HepG2 (cell line): Measurements from ENCODE around the gene NAA11. TPM values are rescaled to one million over a fixed set of nuclear protein-coding genes. Genes with fewer than 3 reads are reported as not detected.

ENCODE experiments used
- ATAC-seq: fragments of 200-7000 bp; cut with Tn5 transposase; 3 replicates; pipeline ENCODE4 v1.9.1; 2020; ENCODE audit warnings: mild to moderate bottlenecking, moderate library complexity
- BruUV-seq: library from RNA; stranded (reverse); fragments of 400-500 nt; replicated peaks from 2 replicates; lab custom pipeline; 2021; lab: Mats Ljungman, UMichigan
- CTCF ChIA-PET: fragments of 300-600 bp; formaldehyde crosslinking; extraction: SDS; loops from one replicate; lab custom pipeline; 2021; ENCODE audit warnings: low total read pairs, inconsistent platforms, low intra/inter-chr PET ratio; lab: Yijun Ruan, JAX
- POLR2A ChIA-PET: fragments of 350-600 bp; sonication (Branson Sonifier 250); formaldehyde crosslinking; loops from one replicate; lab custom pipeline; 2020; ENCODE audit warnings: antibody characterized with exemption, inconsistent platforms; lab: Yijun Ruan, JAX
- DNase-seq: peaks from one replicate; pipeline ENCODE4 v3.0.0-alpha.2; 2015; ENCODE audit warnings: low spot score
- FAIRE-seq: peaks from 3 replicates; lab custom pipeline; 2011; peaks lifted over from hg19 to GRCh38; lab: Jason Lieb, UNC
- H2AFZ ChIP-seq: one replicate; pipeline ENCODE4 v1.6.1; 2011; ENCODE audit warnings: low read length, inconsistent platforms
- H3K27ac ChIP-seq: fragments of 300-600 bp; 3 replicates; pipeline ENCODE4 v1.8.0; 2011; ENCODE audit warnings: mixed run types, mild to moderate bottlenecking, mixed read lengths, low read length, inconsistent platforms; ENCODE audit not compliant: insufficient read depth; ENCODE audit errors: extremely low read length
- H3K27me3 ChIP-seq, 2 experiments: fragments of 200-600 bp in 1 of 2; 2 replicates in 1 of 2; 3 replicates in 1 of 2; pipeline versions ENCODE4 v1.6.0 to v1.8.0; 2011; ENCODE audit warnings: low read length in 2 of 2, mild to moderate bottlenecking in 2 of 2, moderate library complexity in 2 of 2, inconsistent platforms in 1 of 2; ENCODE audit not compliant: insufficient read depth in 2 of 2, control insufficient read depth in 1 of 2
- H3K36me3 ChIP-seq, 2 experiments: fragments of 200-600 bp in 1 of 2; replicated peaks in 1 of 2; 2 replicates in 1 of 2; 3 replicates in 1 of 2; pipeline versions ENCODE4 v1.5.1 to v1.8.0; 2011; ENCODE audit warnings: low read length in 2 of 2, inconsistent platforms in 1 of 2; ENCODE audit not compliant: insufficient read depth in 2 of 2, control insufficient read depth in 1 of 2
- H3K4me1 ChIP-seq: 2 replicates; pipeline ENCODE4 v1.5.1; 2012; ENCODE audit warnings: low read length, inconsistent platforms; ENCODE audit not compliant: insufficient read depth
- H3K4me2 ChIP-seq: 2 replicates; pipeline ENCODE4 v1.6.0; 2011; ENCODE audit warnings: low read depth, low read length, inconsistent platforms
- H3K4me3 ChIP-seq, 3 experiments: fragments of 200-600 bp in 1 of 3; sonication (generic), shearing (Covaris generic) in 1 of 3; replicated peaks in 1 of 3; 2 replicates each; pipeline ENCODE4 v1.5.1; 2011 to 2016; ENCODE audit warnings: low read length in 3 of 3, inconsistent platforms in 2 of 3, low read depth in 2 of 3, mild to moderate bottlenecking in 2 of 3, control low read depth in 1 of 3, mixed read lengths in 1 of 3; ENCODE audit not compliant: insufficient read depth in 1 of 3
- H3K79me2 ChIP-seq: one replicate; pipeline ENCODE4 v1.6.1; 2011; ENCODE audit warnings: low read length, inconsistent platforms; ENCODE audit not compliant: insufficient read depth
- H3K9ac ChIP-seq: 2 replicates; pipeline ENCODE4 v1.6.0; 2011; ENCODE audit warnings: mild to moderate bottlenecking, low read depth, low read length, inconsistent platforms; ENCODE audit not compliant: insufficient read depth
- H3K9me3 ChIP-seq: 2 replicates; pipeline ENCODE4 v1.5.1; 2012; ENCODE audit warnings: mild to moderate bottlenecking, low read length
- H4K20me1 ChIP-seq: 2 replicates; pipeline ENCODE4 v1.6.0; 2011; ENCODE audit warnings: inconsistent platforms, mild to moderate bottlenecking, low read length, moderate library complexity; ENCODE audit not compliant: insufficient read depth
- MAFK ChIP-seq, 2 experiments: IDR thresholded peaks in 1 of 2; conservative IDR thresholded peaks in 1 of 2; 2 replicates each; pipeline ENCODE4 v1.6.1; 2011; ENCODE audit warnings: improper control_type of control experiment in 2 of 2, low read length in 2 of 2
- ZNF850 ChIP-seq: sonication (generic); formaldehyde crosslinking; conservative IDR thresholded peaks from 2 replicates; pipeline ENCODE4 v1.9.0; 2021; ENCODE audit warnings: mild to moderate bottlenecking, missing genetic modification reagents
- WGBS: methylation state at CpG from one replicate; pipeline ENCODE4 v1.1.6; 2017; ENCODE audit warnings: low lambda C conversion rate; 5-methylcytosine and 5-hydroxymethylcytosine counted together
- in situ Hi-C: cut with HindIII; loops from 2 replicates; pipeline ENCODE4 v1.10.0; 2017; ENCODE audit warnings: low pct_unique_long_range_greater_than_20kb; ENCODE audit not compliant: extremely low pct_ligation_motif_present
- intact Hi-C: fragments of 100-400 bp; cut with micrococcal nuclease; formaldehyde crosslinking; loops from one replicate; pipeline ENCODE4 v1.10.0; 2022; ENCODE audit not compliant: unreplicated experiment
- polyA plus RNA-seq, 8 experiments: library from polyadenylated mRNA; depleted of rRNA in 3 of 8; stranded (reverse) in 7 of 8; unstranded in 1 of 8; fragments of >200 nt; fragmentation: Illumina TruSeq in 4 of 8; extraction: Trizol in 4 of 8; gene quantifications; 2 replicates each; pipeline versions ENCODE4 v1.2.1 to v1.2.3, GENCODE V29; 2011 to 2016; ENCODE audit warnings: low read depth in 4 of 8, missing spikeins in 1 of 8, mixed read lengths in 1 of 8; ENCODE audit not compliant: insufficient read depth in 1 of 8
- total RNA-seq, 5 experiments: library from RNA; depleted of rRNA; stranded (reverse); fragments of >200 nt; fragmentation: Illumina TruSeq; extraction: Trizol; gene quantifications; 2 replicates each; pipeline ENCODE4 v1.2.3, GENCODE V29; 2016; ENCODE audit warnings: low read depth in 1 of 5
- TF ChIP-seq, protein P1 (sequence below): sonication (generic); formaldehyde crosslinking; IDR thresholded peaks from 2 replicates; pipeline ENCODE4 v1.5.1; 2020; ENCODE audit warnings: mild to moderate bottlenecking, missing genetic modification reagents, borderline replicate concordance

The NAA11 gene
- total and polyA plus RNA-seq, 2 of the 13 experiments (the other 11 are each of a cell fraction or from before 2014, with no cell fraction given), result not detected

DNA sequence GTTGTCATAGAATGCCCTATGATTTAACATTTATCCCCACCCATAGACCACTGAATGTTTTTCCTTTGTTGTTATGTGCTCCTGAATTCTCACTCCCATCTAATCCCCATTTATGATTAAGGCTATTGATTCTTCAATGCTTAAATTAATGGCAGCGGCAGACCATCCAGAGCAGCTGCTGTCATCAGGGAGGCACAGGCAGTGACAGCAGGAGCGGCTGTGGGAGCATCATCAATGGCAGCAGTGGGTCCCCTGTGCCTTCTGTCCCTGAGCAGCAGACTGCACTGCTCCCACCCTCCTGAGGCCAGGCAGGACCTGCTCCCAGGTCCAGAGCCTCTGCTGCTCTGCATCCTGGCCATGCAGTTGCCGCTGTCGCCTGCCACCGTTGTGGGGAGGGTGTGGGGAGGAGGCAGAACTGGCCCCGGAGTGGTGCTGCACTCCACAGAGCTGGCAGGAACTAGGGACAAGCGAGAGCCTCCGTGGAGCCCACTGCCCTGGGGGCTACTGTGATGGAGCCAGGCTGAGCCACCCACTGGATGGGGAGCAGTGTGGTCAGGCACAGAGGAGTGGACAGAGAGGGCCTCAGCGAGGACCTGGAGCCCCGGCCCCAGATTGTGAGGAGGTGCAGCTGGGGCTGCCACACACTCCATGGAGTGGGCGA, 29.0 kb downstream of the NAA11 start:
- Histone ChIP-seq H3K4me1 (peaks cover 8% of the 10 kb centered on the region), H4K20me1 (no peaks in the 10 kb centered on the region), H3K27me3 (no peaks in the 10 kb centered on the region), H3K27ac (no peak overlapping the region), H3K36me3 (no peaks in the 10 kb centered on the region), H3K9ac (no peak overlapping the region), H3K79me2 (no peaks in the 10 kb centered on the region), H3K4me3 (no peak overlapping the region), H3K4me2 (no peak overlapping the region), H2AFZ (no peak overlapping the region), H3K9me3 (no peaks in the 10 kb centered on the region)
- ATAC-seq (peak; percentile 38), DNase-seq (no peak), FAIRE-seq (no peak)
- intact Hi-C loops, result no loop called here
- 36% methylated on average over 2 of the region's 11 CpGs for WGBS
- ChIA-PET POLR2A (no interaction called here), CTCF (no interaction called here)
- TF ChIP-seq, protein P1, sequence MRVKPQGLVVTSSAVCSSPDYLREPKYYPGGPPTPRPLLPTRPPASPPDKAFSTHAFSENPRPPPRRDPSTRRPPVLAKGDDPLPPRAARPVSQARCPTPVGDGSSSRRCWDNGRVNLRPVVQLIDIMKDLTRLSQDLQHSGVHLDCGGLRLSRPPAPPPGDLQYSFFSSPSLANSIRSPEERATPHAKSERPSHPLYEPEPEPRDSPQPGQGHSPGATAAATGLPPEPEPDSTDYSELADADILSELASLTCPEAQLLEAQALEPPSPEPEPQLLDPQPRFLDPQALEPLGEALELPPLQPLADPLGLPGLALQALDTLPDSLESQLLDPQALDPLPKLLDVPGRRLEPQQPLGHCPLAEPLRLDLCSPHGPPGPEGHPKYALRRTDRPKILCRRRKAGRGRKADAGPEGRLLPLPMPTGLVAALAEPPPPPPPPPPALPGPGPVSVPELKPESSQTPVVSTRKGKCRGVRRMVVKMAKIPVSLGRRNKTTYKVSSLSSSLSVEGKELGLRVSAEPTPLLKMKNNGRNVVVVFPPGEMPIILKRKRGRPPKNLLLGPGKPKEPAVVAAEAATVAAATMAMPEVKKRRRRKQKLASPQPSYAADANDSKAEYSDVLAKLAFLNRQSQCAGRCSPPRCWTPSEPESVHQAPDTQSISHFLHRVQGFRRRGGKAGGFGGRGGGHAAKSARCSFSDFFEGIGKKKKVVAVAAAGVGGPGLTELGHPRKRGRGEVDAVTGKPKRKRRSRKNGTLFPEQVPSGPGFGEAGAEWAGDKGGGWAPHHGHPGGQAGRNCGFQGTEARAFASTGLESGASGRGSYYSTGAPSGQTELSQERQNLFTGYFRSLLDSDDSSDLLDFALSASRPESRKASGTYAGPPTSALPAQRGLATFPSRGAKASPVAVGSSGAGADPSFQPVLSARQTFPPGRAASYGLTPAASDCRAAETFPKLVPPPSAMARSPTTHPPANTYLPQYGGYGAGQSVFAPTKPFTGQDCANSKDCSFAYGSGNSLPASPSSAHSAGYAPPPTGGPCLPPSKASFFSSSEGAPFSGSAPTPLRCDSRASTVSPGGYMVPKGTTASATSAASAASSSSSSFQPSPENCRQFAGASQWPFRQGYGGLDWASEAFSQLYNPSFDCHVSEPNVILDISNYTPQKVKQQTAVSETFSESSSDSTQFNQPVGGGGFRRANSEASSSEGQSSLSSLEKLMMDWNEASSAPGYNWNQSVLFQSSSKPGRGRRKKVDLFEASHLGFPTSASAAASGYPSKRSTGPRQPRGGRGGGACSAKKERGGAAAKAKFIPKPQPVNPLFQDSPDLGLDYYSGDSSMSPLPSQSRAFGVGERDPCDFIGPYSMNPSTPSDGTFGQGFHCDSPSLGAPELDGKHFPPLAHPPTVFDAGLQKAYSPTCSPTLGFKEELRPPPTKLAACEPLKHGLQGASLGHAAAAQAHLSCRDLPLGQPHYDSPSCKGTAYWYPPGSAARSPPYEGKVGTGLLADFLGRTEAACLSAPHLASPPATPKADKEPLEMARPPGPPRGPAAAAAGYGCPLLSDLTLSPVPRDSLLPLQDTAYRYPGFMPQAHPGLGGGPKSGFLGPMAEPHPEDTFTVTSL (CRISPR knock-in tag), result no peak
- no TSS peak for BruUV-seq
- in situ Hi-C loops, result no loop called here

DNA sequence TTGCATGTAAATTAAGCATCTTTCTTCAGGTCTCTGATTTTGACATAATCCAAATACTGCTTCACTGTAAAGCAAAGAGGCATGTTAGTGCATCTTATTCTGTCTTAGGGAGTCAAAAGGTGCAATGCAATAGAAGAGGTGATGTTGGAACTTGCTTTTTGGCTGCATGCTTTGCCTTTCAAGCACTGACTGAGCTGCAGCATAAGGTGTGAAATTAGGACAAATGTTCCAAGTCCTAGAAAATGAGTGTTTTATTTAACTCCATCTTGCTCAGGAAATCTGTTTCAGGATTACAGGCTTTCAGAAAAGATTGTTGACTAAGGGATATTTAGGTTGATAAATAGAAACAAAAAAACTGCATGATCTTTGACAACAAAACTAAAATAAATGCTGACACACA, 30.8 kb downstream of the NAA11 start:
- no peak overlapping the region for H3K27ac ChIP-seq
- H2AFZ ChIP-seq, result no peak overlapping the region
- TF ChIP-seq MAFK (conservative IDR thresholded peaks at IDR 0.05 in 1 of 2, IDR thresholded peaks at IDR 0.05 in 1 of 2; ENCODE audit: low read length in 2 of 2), result peak in 1 of 2 experiments; percentile 44; a peak in 1 of 4 replicates
- TF ChIP-seq ZNF850 (CRISPR knock-in tag), result no peak
- ChIA-PET CTCF (no interaction called here), POLR2A (no interaction called here)
- H3K4me3 ChIP-seq, result no peak overlapping the region
- H3K9me3 ChIP-seq, result no peaks in the 10 kb centered on the region
- FAIRE-seq, result no peak
- H3K36me3 ChIP-seq, result no peaks in the 10 kb centered on the region
- in situ Hi-C loops, result no loop called here
- ATAC-seq, result no peak
- H3K4me1 ChIP-seq, result peaks cover 8% of the 10 kb centered on the region
- H4K20me1 ChIP-seq, result no peaks in the 10 kb centered on the region
- DNase-seq, result no peak
- H3K4me2 ChIP-seq, result no peak overlapping the region
- intact Hi-C loops, result no loop called here
- no TSS peak for BruUV-seq
- H3K9ac ChIP-seq, result no peak overlapping the region
- H3K27me3 ChIP-seq, result no peaks in the 10 kb centered on the region
- H3K79me2 ChIP-seq, result no peaks in the 10 kb centered on the region
